Measurements from ENCODE around the gene C10orf95.

C10orf95 gene

GRCh38 chr10:102433619-102434046 is 17.7 kb downstream of the C10orf95 start:
- no peak for DNase-seq

- peak; percentile 92 to 95 (median 95) for DNase-seq
Observed at GRCh38 chr10:102432162-102432950, 19.0 kb downstream of the C10orf95 start, which contains the start of gene CUEDC2. Gene CUEDC2, minus strand, starts transcription at chr10:102432574. Its CDS starts 7,386 bp downstream, at chr10:102425188.

- DNase-seq: peak in 1 of 3 experiments; percentile 45
Observed at GRCh38 chr10:102431452-102432124, 19.8 kb downstream of the C10orf95 start.

- DNase-seq: no peak
Observed at GRCh38 chr10:102429468-102429867, 21.9 kb downstream of the C10orf95 start.

- DNase-seq: no peak
Observed at GRCh38 chr10:102426803-102427287, 24.5 kb downstream of the C10orf95 start.

- DNase-seq: no peak
Observed at GRCh38 chr10:102425444-102425843, 25.9 kb downstream of the C10orf95 start.

- no peak for DNase-seq
Observed at GRCh38 chr10:102424916-102425315, 26.4 kb downstream of the C10orf95 start.

- no peak for DNase-seq
Observed at GRCh38 chr10:102424145-102424544, 27.2 kb downstream of the C10orf95 start.

GRCh38 chr10:102423372-102423968 is 27.9 kb downstream of the C10orf95 start:
- no peak for DNase-seq

- DNase-seq: peak; percentile 28 to 46 (median 39)
Observed at GRCh38 chr10:102422545-102423129, 28.7 kb downstream of the C10orf95 start.

GRCh38 chr10:102421757-102422512 is 29.4 kb downstream of the C10orf95 start:
- DNase-seq: peak in 2 of 3 experiments; percentile 32 to 49

GRCh38 chr10:102421507-102421756 is 29.9 kb downstream of the C10orf95 start:
- no peak for DNase-seq

- DNase-seq: peak; percentile 94 to 97 (median 97)
Observed at GRCh38 chr10:102420714-102421506, 30.4 kb downstream of the C10orf95 start, which contains the start of gene FBXL15. Gene FBXL15, plus strand, starts transcription at chr10:102420836. Its CDS starts 294 bp downstream, at chr10:102421130.

GRCh38 chr10:102420181-102420713 is 31.1 kb downstream of the C10orf95 start:
- DNase-seq: no peak

GRCh38 chr10:102419269-102420180 is 31.8 kb downstream of the C10orf95 start:
- DNase-seq: peak; percentile 73 to 89 (median 88)

GRCh38 chr10:102418622-102419268 is 32.6 kb downstream of the C10orf95 start, which contains the start of gene PSD:
Gene PSD, minus strand, starts transcription at chr10:102418785. Its CDS starts 1,747 bp downstream, at chr10:102417038.
- DNase-seq: peak; percentile 56 to 88 (median 83)

- DNase-seq: no peak
Observed at GRCh38 chr10:102416695-102417094, 34.6 kb downstream of the C10orf95 start.

- no peak for DNase-seq
Observed at GRCh38 chr10:102416283-102416682, 35.1 kb downstream of the C10orf95 start.

- no peak for DNase-seq
Observed at GRCh38 chr10:102414749-102415148, 36.6 kb downstream of the C10orf95 start.
